ENCODE results near the gene CTXND2.
"Not testable (repeated sequence)": the region's sequence is repeated elsewhere in the genome, so short reads cannot be mapped to it uniquely, and the experiment has no call there.

CTXND2 gene

DNA sequence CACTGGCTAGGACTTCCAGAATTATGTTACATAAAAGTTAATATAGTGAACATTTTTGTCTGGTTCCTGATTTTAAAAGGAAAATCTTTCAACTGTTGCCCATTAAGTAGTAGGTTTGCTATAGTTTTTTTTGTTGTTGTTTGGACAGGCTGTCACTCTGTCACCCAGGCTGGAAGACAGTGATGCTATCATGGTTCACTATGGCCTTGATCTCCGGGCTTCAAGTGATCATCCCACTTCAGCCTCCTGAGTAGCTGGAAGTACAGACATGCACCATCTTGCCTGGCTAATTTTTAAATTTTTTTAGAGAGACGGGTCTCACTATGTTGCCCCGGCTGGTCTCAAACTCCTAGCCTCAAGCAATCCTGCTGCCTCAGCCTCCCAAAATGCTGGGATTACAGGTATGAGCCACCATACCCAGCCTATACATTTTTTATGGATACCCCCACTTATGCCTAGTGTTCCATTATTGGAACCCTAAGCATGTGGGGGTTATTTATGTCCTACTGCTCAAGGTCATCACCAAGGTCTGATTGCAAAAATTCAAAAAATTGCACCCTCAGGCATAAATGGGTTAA lies 6.5 kb downstream of the CTXND2 start:
- DNase-seq = no peak

GRCh38 chr1:150895618-150896017 lies 8.7 kb downstream of the CTXND2 start:
- DNase-seq = no peak

- DNase-seq = not testable (repeated sequence)
Observed at GRCh38 chr1:150899795-150900194, 12.9 kb downstream of the CTXND2 start.

DNA sequence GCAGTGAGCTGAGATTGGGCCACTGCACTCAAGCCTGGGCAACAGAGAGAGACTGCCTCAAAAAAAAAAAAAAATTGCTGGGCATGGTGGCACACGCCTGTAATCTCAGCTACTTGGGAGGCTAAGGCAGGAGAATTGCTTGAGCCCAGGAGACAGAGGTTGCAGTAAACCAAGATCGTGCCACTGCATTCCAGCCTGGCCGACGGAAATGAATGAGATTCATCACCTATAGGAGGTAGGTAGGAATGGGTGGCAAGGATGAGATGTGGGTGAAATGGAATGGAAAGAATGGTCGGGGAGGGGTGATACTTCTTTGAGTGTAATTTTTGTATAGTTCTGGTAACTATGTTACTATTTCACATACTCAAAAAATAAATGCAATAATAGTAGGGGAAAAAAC lies 15.4 kb downstream of the CTXND2 start:
- no peak for DNase-seq

DNA sequence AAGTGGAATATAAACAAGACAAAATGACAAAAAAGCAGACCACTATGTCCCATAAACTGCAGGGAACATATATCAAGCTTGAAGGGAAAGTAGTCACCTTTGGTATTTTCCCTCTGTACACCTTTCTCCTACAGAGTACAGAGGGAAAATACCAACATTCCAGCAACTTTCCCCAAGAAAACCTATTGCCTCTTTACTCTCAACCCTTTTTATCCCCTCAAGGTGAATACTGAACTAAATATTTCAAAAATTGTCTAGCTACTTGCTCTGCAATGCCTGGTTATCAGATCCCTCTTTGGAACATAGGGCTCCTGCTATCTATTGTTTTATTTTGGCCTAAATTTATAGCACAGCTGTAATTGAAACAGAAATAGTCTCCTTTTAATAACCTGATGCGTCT lies 15.8 kb downstream of the CTXND2 start:
- DNase-seq = no peak

GRCh38 chr1:150905301-150905700 lies 18.4 kb downstream of the CTXND2 start:
- DNase-seq = no peak

DNA sequence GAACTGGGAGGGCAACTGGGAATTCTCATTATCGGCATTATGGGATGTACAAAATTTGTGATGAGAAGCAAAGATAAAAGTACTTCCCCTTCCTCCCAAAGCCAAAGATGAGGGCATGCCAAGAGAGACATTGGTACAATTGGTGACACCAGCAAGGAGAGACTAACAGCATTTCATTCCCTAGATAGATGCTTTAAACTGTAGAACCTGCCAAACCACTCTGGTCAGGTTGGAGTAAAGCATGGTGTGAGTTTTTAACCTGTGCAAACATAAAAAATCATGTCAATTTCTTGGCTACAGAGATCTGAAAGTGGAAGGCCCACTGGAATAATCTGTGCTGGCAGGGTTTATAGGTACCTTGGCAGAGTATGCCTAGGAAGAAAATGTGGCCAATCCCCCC lies 19.4 kb downstream of the CTXND2 start:
- no peak for DNase-seq

GRCh38 chr1:150906813-150907212 lies 19.9 kb downstream of the CTXND2 start:
- no peak for DNase-seq

DNA sequence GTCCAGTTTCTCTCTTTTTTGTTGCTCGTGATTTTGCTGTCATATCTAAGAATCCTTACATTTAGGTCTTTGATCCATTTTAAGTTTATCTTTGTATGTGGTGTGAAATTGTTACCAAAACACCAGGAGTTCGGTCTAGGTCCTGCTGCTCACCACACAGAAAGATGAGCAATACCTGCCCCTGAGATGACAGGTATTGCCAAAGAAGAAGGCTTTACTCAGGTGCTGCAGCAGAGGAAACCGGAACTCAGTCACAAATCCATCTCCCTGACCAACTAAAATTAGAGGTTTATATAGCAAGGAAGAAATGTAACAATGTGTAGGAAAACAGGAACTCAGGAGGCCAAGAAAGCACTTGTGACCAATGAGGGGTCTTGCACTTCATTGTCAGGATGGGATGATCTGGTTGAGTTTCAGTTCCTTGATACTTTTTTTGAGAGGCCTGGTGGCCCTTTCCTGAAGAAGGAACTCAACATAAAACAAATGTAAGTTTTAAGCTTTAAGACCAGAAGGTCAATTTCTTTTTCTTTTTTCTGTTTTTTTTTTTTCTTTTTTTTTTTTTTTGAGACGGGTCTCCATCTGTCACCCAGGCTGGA lies 22.7 kb downstream of the CTXND2 start:
- DNase-seq = no peak

GRCh38 chr1:150912623-150913022 lies 25.7 kb downstream of the CTXND2 start:
- no peak for DNase-seq

- DNase-seq = no peak
Observed at GRCh38 chr1:150917387-150917786, 30.5 kb downstream of the CTXND2 start.

DNA sequence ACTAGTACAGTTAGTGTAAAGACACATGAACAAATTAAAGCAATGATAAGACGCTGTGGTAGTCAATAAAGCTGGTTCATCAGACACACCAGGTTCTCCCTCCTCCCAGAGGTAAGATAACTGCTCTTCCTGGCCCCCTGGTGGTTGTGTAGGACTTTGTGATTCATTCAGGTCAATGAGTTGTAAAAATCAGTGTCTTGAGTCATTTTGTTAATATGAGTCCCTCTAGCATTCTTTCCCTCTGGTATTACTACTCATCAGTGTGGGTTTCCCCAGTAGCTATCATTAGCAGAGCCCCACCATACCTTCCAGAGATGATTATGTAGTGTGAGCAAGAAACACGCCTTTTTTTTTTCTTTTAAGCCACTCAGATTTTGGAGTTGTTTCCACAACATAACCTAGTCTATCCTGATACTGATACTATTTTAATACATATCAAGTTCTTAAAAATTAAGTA lies 35.6 kb downstream of the CTXND2 start:
- DNase-seq = peak; percentile 85

GRCh38 chr1:150925080-150925479 lies 38.1 kb downstream of the CTXND2 start:
- DNase-seq = peak; percentile 50

GRCh38 chr1:150926097-150926741 lies 39.3 kb downstream of the CTXND2 start, which contains the start of gene SETDB1:
SETDB1 (plus strand) TSS chr1:150926363; CDS start chr1:150927715, 1,352 bp downstream.
- DNase-seq = peak; percentile 100

- no peak for DNase-seq
Observed at GRCh38 chr1:150927624-150928023, 40.7 kb downstream of the CTXND2 start.

DNA sequence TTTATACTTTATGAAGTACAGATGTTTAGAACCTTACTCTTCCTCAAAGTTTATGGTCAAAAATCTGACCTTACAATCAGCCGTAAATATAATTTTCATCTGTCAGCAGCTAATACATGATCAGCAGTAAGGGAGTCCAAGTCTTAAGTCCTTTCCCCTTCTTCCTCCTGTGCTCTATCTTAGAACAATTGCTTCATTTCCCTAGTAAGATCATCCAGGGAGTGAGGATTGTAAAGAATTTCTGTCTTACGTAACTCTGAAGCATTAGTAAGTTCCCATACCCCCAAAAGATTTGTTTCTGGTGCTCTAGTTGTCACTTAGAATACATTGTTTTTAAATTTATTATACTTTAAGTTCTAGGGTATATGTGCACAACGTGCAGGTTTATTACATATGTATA lies 41.4 kb downstream of the CTXND2 start:
- no peak for DNase-seq

DNA sequence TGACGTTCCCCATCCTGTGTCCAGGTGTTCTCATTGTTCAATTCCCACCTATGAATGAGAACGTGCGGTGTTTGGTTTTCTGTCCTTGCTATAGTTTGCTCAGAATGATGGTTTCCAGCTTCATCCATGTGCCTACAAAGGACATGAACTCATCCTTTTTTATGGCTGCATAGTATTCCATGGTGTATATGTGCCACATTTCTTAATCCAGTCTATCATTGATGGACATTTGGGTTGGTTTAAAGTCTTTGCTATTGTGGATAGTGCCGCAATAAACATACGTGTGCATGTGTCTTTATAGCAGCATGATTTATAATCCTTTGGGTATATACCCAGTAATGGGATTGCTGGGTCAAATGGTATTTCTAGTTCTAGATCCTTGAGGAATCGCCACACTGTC lies 41.8 kb downstream of the CTXND2 start:
- not testable (repeated sequence) for DNase-seq

DNA sequence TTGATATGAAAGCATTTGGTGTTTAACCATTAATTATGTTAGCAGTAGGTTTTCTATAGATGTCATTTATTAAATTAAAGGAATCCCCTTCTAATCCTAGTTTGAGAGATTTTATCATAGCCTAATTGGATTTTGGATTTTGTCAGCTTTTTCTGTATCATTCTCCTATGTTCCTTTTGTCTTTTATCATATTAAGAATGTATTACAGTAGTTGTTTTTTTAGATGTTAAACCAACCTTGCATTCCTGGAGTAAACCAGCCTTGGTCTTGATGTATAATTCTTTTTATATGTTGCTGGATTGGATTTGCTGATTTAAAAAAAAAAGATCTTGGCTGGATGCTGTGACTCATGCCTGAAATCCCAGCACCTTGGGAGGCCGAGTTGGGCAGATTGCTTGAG lies 44.8 kb downstream of the CTXND2 start:
- no peak for DNase-seq

- DNase-seq = no peak
Observed at GRCh38 chr1:150944856-150945255, 57.9 kb downstream of the CTXND2 start.

DNA sequence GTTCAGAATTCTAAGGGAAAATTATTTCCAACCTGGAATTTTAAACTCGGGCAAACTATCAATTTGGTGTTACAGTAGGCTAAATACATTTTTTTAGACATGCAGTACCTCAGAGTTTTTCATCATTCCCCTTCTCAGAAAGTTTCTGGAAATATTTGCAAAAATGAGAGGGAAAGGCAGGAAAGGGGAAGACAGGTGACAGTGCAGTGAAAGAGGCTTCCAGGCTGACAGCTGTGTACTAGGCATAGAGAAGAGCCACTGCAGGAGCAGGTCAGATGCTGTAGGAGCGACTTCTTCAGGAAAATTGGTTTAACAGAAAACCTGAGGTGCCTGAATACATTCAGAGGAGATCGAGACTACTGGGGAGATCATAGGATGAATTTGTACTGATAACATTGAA lies 67.8 kb downstream of the CTXND2 start:
- DNase-seq = no peak

GRCh38 chr1:150955280-150955679 lies 68.3 kb downstream of the CTXND2 start:
- no peak for DNase-seq

- no peak for DNase-seq
Observed at GRCh38 chr1:150957666-150958065, 70.7 kb downstream of the CTXND2 start.

DNA sequence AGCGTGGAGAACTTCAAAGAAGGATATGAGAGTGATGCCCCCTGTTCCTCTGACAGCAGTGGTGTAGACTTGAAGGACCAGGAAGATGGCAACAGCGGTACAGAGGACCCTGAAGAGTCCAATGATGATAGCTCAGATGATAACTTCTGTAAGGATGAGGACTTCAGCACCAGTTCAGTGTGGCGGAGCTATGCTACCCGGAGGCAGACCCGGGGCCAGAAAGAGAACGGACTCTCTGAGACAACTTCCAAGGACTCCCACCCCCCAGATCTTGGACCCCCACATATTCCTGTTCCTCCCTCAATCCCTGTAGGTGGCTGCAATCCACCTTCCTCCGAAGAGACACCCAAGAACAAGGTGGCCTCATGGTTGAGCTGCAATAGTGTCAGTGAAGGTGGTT lies 73.7 kb downstream of the CTXND2 start:
- DNase-seq = no peak

DNA sequence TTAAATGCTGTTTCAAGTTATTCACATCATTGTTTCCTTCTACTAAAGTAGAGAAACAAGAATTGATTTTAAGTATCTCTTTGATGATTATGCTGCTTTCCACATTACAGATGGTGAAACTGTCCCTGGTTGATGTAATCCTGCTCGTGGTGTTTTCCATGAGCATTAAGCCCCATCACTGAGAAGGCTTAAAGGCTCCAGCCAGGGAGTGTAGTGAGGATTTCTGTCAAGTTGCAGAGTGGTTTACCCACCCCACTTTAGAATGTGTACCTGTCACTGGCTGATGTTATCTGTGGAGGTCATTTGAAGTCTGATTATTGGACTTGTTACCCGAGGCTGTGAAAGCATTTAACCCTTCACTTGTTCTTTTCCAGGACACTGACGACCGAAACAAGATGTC lies 74.8 kb downstream of the CTXND2 start:
- no peak for DNase-seq

Measured in NCI-H345 (cell line).